Activated CD4-positive, alpha-beta T cell treated with anti-CD3 and anti-CD28 coated beads, Interleukin-10, Interleukin-2, amounts not matched to agents 100 ng/mL and 50 ng/mL, durations not matched to agents 16 hours and 8 hours (primary cell): ENCODE data around the gene OR4D1.

ENCODE experiments used
- DNase-seq: peaks from one replicate; pipeline ENCODE4 v3.0.0-alpha.2; 2020

The OR4D1 gene

DNA sequence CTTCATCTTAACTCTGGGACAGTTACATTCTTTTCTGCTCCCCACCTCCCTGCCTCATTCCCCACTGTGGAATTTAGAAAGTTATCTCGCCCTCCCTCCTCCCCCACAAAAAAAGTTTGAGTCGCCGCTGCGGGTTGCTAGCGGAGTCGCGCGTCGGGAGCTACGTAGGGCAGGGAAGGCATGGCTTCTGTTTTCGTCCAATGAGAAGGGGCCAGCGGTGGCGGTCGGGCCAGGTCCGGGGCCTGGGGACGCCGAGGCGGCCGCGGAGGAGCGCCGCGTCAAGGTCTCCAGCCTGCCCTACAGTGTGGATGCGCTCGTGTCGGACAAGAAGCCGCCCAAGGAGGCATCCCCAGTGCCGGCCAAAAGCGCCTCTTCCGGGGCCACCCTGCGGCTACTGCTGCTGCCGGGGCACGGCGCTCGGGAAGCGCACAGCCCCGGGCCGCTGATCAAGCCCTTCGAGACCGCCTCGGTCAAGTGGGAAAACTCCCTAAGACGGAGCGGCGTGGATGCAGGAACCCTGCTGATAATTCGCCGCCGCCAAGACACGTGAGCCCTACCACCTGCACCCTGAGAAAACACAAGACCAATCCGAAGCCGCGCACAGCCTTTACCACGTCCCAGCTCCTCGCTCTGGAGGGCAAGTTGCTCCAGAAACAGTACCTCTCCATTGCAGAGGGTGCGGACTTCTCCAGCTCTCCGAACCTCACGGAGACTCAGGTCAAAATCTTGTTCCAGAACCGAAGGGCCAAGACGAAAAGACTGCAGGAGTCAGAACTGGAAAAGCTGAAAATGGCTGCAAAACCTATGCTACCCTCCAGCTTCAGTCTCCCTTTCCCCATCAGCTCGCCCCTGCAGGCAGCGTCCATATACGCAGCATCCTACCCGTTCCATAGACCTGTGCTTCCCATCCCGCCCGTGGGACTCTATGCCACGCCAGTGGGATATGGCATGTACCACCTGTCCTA is 8.9 kb downstream of the OR4D1 start:
- DNase-seq = peak; percentile 63

- DNase-seq = no peak
Measured at GRCh38 chr17:58158181-58158580, 10.0 kb downstream of the OR4D1 start.

DNA sequence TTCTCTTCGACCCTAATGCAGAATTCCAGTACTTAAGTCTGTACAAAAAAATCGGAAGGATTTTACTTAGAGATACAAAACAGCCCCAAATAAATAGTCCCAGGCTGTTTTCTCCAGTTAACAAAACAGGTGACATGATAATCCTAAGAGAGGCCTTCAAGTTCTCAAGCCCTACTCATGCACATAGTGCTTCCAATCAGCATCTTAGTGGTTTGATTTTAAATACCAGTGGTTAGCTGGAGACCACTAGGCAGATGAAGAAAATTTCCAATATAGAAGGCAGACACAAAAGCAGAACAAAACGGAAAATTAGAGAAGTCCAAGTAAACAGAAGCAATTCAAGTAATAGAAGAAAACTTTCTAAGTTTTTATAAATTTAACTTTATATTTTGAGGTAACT is 13.4 kb downstream of the OR4D1 start:
- no peak for DNase-seq

DNA sequence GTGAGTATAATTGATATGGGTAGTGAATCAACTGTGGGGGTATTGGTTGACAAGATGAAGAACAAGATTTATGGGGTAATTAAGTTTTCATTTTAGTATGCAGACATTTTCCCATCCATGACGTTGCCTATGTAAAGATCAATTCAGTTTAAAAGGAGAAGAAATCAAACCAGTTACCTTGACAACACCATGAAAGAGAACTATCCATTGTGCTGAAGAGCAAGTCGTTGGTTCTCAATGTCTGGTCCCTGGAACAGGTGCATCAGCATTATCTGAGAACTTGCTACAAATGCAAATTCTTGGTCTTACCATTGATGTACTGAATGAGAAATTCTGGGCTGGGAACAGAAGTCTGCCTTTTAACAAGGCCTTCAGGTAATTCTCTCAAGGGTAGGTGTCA is 17.8 kb downstream of the OR4D1 start:
- no peak for DNase-seq

DNA sequence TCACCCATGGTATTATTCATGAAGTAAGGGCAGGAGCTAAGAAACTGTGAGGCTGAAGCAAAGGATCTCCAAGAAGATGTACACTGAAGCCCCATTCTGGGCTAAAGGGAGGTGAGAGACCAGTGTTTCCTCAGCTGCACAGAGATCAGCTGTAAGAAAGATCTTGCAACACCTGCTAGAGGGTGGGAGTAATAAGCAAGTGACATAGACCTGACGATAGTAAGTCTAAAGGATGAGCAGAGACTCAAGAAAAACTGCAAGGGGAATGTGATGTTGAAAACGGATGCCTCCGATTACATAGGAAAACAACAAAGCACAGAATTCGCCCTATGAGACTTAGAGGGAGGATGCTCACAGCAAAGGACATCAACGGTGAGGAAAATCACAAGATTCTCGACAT is 18.5 kb downstream of the OR4D1 start, which contains the start of gene OR4D2:
Gene OR4D2, plus strand, starts transcription at position 301 of the 400 bp plus-strand sequence. CDS start 2,674 bp downstream, outside the sequence.
- no peak for DNase-seq

DNA sequence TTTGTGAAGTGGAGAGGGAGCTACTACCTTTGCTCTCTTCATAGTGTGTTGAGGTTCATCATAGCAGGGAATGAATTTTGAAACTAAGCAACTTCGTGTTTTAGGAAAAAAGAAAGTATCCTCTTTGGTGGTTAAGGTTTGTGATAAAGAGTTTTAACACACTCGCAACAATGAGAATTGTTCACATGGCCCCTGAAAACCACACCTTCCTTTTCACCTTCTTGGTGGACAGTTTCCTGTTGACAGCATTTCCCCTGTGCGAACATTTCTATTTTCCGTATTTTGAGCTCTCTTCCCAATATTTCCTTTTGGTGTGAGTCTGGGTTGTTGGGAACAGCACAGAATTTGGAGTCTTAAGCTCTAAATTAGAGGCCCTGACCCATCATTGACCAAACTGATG is 22.4 kb downstream of the OR4D1 start:
- DNase-seq = no peak

DNA sequence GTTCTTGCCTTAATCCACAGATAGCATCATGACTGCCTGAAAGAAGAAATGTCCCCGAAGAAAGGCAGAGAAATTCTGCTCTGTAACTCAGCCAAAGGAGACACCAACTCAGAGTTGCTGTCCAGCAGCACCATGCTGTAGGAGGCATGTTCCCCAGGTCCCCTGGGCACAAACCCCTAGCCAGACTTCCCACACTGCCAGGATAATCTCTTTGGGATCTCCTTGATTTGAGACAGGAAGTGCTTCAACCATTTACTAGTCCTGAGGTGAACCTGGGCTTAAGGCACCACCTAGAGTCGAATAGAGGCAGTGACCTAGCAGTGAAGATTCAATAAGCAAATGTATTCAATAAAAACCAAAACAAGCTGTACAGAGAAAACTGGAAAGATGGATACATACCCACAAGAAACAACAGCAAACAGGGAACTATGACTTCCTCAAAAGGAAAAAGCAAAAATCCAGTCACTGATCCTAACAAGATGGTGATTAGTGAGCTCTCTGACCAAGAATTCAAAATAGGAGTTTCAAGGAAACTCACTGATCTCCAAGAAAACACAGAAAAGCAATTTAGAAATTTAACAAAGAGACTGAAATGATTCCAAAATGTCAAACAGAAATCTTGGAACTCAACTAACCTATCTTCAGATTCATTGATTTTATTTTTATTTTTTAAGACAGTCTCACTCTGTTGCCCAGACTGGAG is 24.3 kb downstream of the OR4D1 start:
- DNase-seq = peak; percentile 56

DNA sequence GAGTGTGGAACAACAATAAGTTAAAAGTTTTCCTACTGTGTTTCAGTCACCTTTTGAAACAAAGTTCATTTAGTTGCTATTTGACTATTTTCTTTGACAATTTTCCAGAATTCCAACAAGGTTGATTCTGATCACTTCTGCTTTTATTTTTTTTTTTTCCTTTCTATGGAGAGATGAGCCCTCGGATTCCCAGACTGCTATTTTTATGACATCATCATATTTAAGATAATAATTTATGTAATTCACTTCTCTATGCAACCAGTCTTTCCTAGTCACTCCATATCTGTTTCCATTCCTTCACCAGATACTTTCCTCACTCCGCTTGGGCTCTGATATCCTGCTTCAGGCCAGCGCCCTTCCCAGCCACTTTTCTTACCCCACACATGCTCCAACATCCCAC is 26.7 kb downstream of the OR4D1 start:
- DNase-seq = no peak

DNA sequence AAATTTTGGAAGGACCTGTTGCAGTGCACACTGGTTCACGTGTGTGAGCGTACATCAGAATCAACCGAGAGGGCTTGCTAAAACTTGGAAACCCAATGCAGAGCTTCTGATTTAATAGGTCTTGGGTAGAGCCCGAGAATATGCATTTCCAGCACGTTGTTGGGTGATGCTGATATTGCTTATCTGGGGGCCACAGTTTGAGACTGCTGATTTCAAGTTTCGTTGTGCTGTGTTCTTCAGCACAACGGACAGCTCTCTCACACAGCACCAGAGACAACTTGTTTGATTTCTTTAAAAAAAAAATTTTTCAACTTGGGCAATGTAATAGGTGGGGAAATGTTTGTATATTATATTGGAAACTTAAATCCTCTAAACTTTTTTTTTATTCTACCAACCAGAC is 28.0 kb downstream of the OR4D1 start:
- no peak for DNase-seq

GRCh38 chr17:58181796-58182195 is 33.6 kb downstream of the OR4D1 start:
- no peak for DNase-seq

- DNase-seq = no peak
Measured at GRCh38 chr17:58183514-58183913, 35.3 kb downstream of the OR4D1 start.

DNA sequence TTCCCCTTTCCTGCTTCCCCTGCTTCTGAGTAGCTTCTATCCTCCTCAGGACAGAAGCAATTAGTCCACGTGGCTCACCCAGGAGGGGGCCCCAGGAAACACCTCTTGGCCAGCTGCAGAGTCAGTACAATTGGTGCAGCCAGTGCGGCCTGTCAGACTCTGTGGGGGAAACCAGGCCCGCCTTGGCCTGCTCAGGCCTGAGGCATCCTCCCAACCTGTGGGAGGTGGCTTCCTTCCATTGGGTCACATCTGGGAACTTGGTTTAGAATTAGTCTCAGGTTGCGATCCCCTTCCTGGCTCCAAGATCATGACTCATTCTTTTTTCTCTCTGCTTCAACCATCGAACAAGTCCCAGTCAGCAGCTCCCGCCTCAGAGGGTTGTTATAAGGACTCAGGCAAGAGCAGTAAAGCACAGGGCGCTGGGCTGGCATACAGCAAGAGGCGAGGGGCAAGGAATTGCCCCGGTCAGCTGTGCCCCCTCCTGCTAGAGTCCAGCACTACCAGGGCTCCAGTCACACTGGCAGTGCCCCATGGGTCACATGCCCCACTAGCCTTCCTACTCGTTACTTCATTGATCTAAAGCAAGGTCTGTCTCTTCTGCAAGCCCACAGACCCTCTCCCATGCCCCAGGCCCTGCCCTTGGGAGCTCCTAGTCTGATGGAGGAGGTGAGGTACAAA is 36.3 kb downstream of the OR4D1 start:
- DNase-seq = no peak

GRCh38 chr17:58184986-58185761 is 37.0 kb downstream of the OR4D1 start:
- no peak for DNase-seq

DNA sequence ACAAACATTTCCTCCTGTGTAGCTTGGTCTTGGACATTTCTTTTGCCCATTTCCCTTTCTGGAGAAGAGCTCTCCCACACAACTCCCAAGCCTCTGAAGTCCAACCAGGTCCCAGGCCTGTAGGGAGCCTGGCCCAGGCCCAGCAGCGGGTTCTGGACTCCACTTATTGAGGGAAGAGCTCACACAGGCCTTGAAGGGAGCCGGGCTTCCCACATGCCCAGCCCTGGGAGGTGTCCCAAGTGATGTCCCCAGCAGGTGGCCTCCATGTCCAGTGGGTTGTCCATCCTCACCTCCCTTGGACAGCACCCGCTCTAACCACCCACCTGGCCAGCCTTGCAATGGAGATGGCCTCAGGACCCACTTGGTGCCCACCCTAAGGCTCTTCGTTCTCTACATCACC is 38.4 kb downstream of the OR4D1 start:
- no peak for DNase-seq

DNA sequence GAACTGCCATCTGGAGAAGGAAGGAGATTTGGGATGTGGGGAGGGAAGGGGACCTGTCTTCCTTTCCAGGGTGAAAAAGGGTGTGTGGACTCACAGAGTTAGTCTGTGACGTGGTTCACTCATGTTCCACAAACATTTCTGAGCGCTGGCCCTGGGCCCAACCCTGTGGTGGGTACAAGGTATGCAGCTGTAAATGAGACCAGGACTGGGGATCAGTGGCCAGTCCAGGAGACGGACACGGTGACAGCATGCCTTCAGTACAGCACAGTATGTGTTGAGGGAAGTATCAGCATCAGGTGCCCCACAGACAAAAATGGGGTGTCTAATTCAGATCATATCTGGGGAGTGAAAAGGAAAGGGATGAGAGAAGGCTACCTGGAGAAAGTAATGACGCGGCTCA is 38.9 kb downstream of the OR4D1 start:
- no peak for DNase-seq

GRCh38 chr17:58187675-58188074 is 39.5 kb downstream of the OR4D1 start:
- no peak for DNase-seq

DNA sequence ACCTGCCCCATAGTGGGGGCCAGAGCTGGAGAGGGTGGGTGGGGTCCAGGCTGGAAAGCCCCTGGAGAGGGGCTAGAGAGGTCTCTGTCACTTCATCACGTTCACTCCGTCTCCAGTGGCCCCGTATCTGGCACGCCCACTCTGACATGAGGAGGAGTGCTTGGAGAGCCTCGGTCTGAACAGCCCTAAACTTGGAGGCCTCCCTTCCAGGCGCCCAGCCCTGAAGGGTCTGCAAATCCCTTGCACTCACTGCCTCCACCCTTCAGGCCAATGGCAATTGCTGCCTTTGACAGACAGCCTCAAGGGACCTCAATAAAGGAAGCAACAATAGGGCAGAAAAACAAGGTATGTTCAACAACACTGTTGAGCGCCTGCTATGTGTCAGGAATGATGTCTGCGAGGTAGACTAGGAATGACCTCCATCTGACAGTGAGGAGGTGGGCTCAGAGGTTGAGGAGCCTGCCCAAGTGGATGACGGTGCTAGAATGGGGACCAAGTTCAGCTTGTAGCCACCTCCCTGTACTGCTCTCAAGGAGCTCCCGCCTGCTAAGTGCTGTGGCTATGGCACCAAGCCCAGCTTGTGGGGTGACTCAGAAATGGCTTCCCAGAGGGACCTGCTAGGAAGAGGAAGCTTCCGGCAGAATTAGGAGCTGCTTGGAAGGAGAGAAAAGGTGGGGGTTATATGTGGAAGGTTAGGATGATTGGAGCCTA is 41.4 kb downstream of the OR4D1 start:
- no peak for DNase-seq

GRCh38 chr17:58191241-58191896 is 43.2 kb downstream of the OR4D1 start:
- DNase-seq = no peak

GRCh38 chr17:58192612-58193011 is 44.4 kb downstream of the OR4D1 start, which contains the start of gene EPX:
TSS of gene EPX (plus strand) at chr17:58192726. CDS start at chr17:58192847, 121 bp downstream.
- DNase-seq = no peak

GRCh38 chr17:58193641-58194255 is 45.6 kb downstream of the OR4D1 start:
- DNase-seq = no peak
